Peyer's patch (tissue), 4 donors: ENCODE measurements around the gene SCAF1.

Experiments
- CTCF ChIP-seq, 6 experiments: fragments of 450-650 bp in 4 of 6; fragments of 200-600 bp in 2 of 6; sonication (generic) in 1 of 6; IDR thresholded peaks; one replicate each; pipeline ENCODE4 v1.5.1; 2017 to 2019; ENCODE audit warnings: antibody characterized with exemption in 6 of 6, mild to moderate bottlenecking in 3 of 6, moderate library complexity in 1 of 6
- POLR2A ChIP-seq, 2 donors: fragments of 450-650 bp; IDR thresholded peaks; one replicate each; pipeline ENCODE4 v1.5.1; 2017; ENCODE audit warnings: antibody characterized with exemption in 2 of 2, mild to moderate bottlenecking in 2 of 2, moderate library complexity in 2 of 2

- TF ChIP-seq CTCF (IDR thresholded peaks at IDR 0.05) (no peak), POLR2A (IDR thresholded peaks at IDR 0.05) (no peak)
These were observed 43.9 kb downstream of the SCAF1 start for GRCh38 chr19:49685845-49686332.
